Left lobe of liver (tissue), 2 donors: ENCODE results near the gene WDR18. TPM values are rescaled to one million over a fixed set of nuclear protein-coding genes. Genes with fewer than 3 reads are reported as not detected.
"Not testable (repeated sequence)": the region's sequence is repeated elsewhere in the genome, so short reads cannot be mapped to it uniquely, and the experiment has no call there.

Experiments used
- ATAC-seq: fragments of 200-7000 bp; cut with Tn5 transposase; one replicate; pipeline ENCODE4 v1.9.1; 2020; ENCODE audit warnings: mild to moderate bottlenecking, moderate library complexity
- DNase-seq: peaks from one replicate; pipeline ENCODE4 v3.0.0-alpha.2; 2020; ENCODE audit warnings: low spot score
- total RNA-seq: library from RNA; stranded (reverse); gene quantifications from one replicate; pipeline ENCODE4 v1.2.1, GENCODE V29; 2021
- donor health status: DM: no; HTN: no; CAD: no; lungs with moderate emphysema.
- donor health status: DM: no; HTN: yes; CAD: no.

Gene WDR18
- total RNA-seq, 1 donor from 2014 or later: 34.7 TPM

- no peak for ATAC-seq
- no peak for DNase-seq
Observed at GRCh38 chr19:948842-949496, 35.2 kb upstream of the WDR18 start.

GRCh38 chr19:950352-951066, 33.6 kb upstream of the WDR18 start:
- ATAC-seq (no peak), DNase-seq (no peak)

- ATAC-seq (no peak), DNase-seq (no peak)
Observed at GRCh38 chr19:952049-952679, 32.0 kb upstream of the WDR18 start.

GRCh38 chr19:952680-953444, 31.3 kb upstream of the WDR18 start:
- no peak for ATAC-seq
- no peak for DNase-seq

GRCh38 chr19:953445-954271, 30.5 kb upstream of the WDR18 start:
- DNase-seq (no peak), ATAC-seq (no peak)

- ATAC-seq (no peak), DNase-seq (no peak)
Observed at GRCh38 chr19:954272-954671, 29.9 kb upstream of the WDR18 start.

- DNase-seq: no peak
Observed at GRCh38 chr19:954672-955494, 29.3 kb upstream of the WDR18 start.

GRCh38 chr19:955803-956765, 28.1 kb upstream of the WDR18 start:
- ATAC-seq (no peak), DNase-seq (no peak)

More at GRCh38 chr19:954672-955494, 29.3 kb upstream of the WDR18 start:
- no peak for ATAC-seq

- no peak for ATAC-seq
- no peak for DNase-seq
Observed at GRCh38 chr19:956766-957440, 27.2 kb upstream of the WDR18 start.

GRCh38 chr19:957578-957977, 26.6 kb upstream of the WDR18 start:
- not testable (repeated sequence) for ATAC-seq, DNase-seq

GRCh38 chr19:958967-959855, 24.9 kb upstream of the WDR18 start:
- DNase-seq (no peak), ATAC-seq (no peak)

GRCh38 chr19:960020-960419, 24.1 kb upstream of the WDR18 start:
- no peak for DNase-seq

GRCh38 chr19:960601-960938, 23.6 kb upstream of the WDR18 start:
- no peak for ATAC-seq
- no peak for DNase-seq

More at GRCh38 chr19:960020-960419, 24.1 kb upstream of the WDR18 start:
- ATAC-seq: no peak

GRCh38 chr19:961866-962620, 22.1 kb upstream of the WDR18 start:
- ATAC-seq: no peak
- no peak for DNase-seq

- DNase-seq: no peak
- no peak for ATAC-seq
Observed at GRCh38 chr19:962683-963400, 21.3 kb upstream of the WDR18 start.
